HCT116 (cell line): ENCODE results near the gene LINC00305. TPM values are rescaled to one million over a fixed set of nuclear protein-coding genes. Genes with fewer than 3 reads are reported as not detected.

Experiments
- total RNA-seq: library from RNA; stranded (reverse); gene quantifications from one replicate; pipeline ENCODE4 v1.2.1, GENCODE V29; 2021; ENCODE audit not compliant: unreplicated experiment

LINC00305 gene
- total RNA-seq, 1 experiment from 2014 or later = not detected

Other genes starting within 250 kb of the LINC00305 start
- gene SERPINB10, start 241.1 kb downstream of the LINC00305 start, total RNA-seq = not detected
- gene HMSD, start 199.8 kb downstream of the LINC00305 start, total RNA-seq = 5.3 TPM
- 5.9 TPM for gene SERPINB8, start 179.0 kb downstream of the LINC00305 start, total RNA-seq